Omental fat pad (tissue), 4 donors: ENCODE data around the gene VWA8. TPM values are rescaled to one million over a fixed set of nuclear protein-coding genes. Genes with fewer than 3 reads are reported as not detected.

ENCODE experiments used
- ATAC-seq: fragments of 150-250 bp; one replicate; pipeline ENCODE4 v1.9.1; 2016; ENCODE audit warnings: mild to moderate bottlenecking, moderate library complexity; ENCODE audit not compliant: low FRiP score
- DNase-seq: peaks from one replicate; pipeline ENCODE4 v3.0.0-alpha.2; 2019; ENCODE audit warnings: low spot score
- CTCF ChIP-seq, 3 donors: fragments of 450-650 bp; IDR thresholded peaks; one replicate each; pipeline ENCODE4 v1.5.1; 2016 to 2017; ENCODE audit warnings: antibody characterized with exemption in 3 of 3, mild to moderate bottlenecking in 3 of 3, moderate library complexity in 2 of 3
- total RNA-seq, 4 donors: library from RNA; depleted of rRNA; stranded (reverse); fragments of >200 nt; gene quantifications; one replicate each; pipeline ENCODE4 v1.1.0, GENCODE V29; 2016

Gene VWA8
- total RNA-seq, 4 donors from 2014 or later, result 12.4 to 24.7 (median 18.3) TPM

- DNase-seq (no peak), ATAC-seq (no peak)
- no peak for TF ChIP-seq CTCF (IDR thresholded peaks at IDR 0.05)
These were observed 41.7 kb downstream of the VWA8 start for GRCh38 chr13:41919031-41919740.

- no peak for DNase-seq
- no peak for ATAC-seq
- TF ChIP-seq CTCF (IDR thresholded peaks at IDR 0.05), result no peak
These were observed 43.3 kb downstream of the VWA8 start for GRCh38 chr13:41917641-41918040.

- DNase-seq, result no peak
- no peak for TF ChIP-seq CTCF (IDR thresholded peaks at IDR 0.05)
- ATAC-seq, result no peak
These were observed 44.5 kb downstream of the VWA8 start for GRCh38 chr13:41916173-41916954.

GRCh38 chr13:41915081-41915480 lies 45.8 kb downstream of the VWA8 start:
- ATAC-seq, result no peak
- TF ChIP-seq CTCF (IDR thresholded peaks at IDR 0.05), result no peak

GRCh38 chr13:41914552-41914951 lies 46.4 kb downstream of the VWA8 start:
- DNase-seq (no peak), ATAC-seq (no peak)
- TF ChIP-seq CTCF (IDR thresholded peaks at IDR 0.05), result no peak

More at GRCh38 chr13:41915081-41915480, 45.8 kb downstream of the VWA8 start:
- DNase-seq, result no peak

- no peak for DNase-seq
- no peak for ATAC-seq
- TF ChIP-seq CTCF (IDR thresholded peaks at IDR 0.05), result no peak
These were observed 51.4 kb downstream of the VWA8 start for GRCh38 chr13:41909506-41909905.
